ENCODE results near the gene ZBTB16.

ZBTB16 gene

GRCh38 chr11:114232400-114233059 lies 173.0 kb downstream of the ZBTB16 start:
- no peak for DNase-seq (ENCODE audit: low read depth in 1 of 2, low spot score in 1 of 2)

GRCh38 chr11:114233755-114234154 lies 174.2 kb downstream of the ZBTB16 start:
- DNase-seq (ENCODE audit: low read depth in 1 of 2, low spot score in 1 of 2): no peak

GRCh38 chr11:114236829-114237228 lies 177.3 kb downstream of the ZBTB16 start:
- no peak for DNase-seq (ENCODE audit: low read depth in 1 of 2, low spot score in 1 of 2)

GRCh38 chr11:114237321-114238280 lies 178.1 kb downstream of the ZBTB16 start:
- DNase-seq (ENCODE audit: low read depth in 1 of 2, low spot score in 1 of 2): no peak

GRCh38 chr11:114239753-114240161 lies 180.2 kb downstream of the ZBTB16 start:
- DNase-seq (ENCODE audit: low read depth in 1 of 2, low spot score in 1 of 2): no peak

- no peak for DNase-seq (ENCODE audit: low read depth in 1 of 2, low spot score in 1 of 2)
Measured at GRCh38 chr11:114242032-114242431, 182.5 kb downstream of the ZBTB16 start.

- DNase-seq (ENCODE audit: low read depth in 1 of 2, low spot score in 1 of 2): no peak
Measured at GRCh38 chr11:114243461-114244372, 184.2 kb downstream of the ZBTB16 start.

- DNase-seq (ENCODE audit: low read depth in 1 of 2, low spot score in 1 of 2): no peak
Measured at GRCh38 chr11:114244726-114245394, 185.3 kb downstream of the ZBTB16 start.

GRCh38 chr11:114246321-114247069 lies 187.0 kb downstream of the ZBTB16 start:
- no peak for DNase-seq (ENCODE audit: low read depth in 1 of 2, low spot score in 1 of 2)

- no peak for DNase-seq (ENCODE audit: low read depth in 1 of 2, low spot score in 1 of 2)
Measured at GRCh38 chr11:114247070-114247789, 187.7 kb downstream of the ZBTB16 start.

- no peak for DNase-seq (ENCODE audit: low read depth in 1 of 2, low spot score in 1 of 2)
Measured at GRCh38 chr11:114250180-114250579, 190.7 kb downstream of the ZBTB16 start.

GRCh38 chr11:114250993-114251814 lies 191.7 kb downstream of the ZBTB16 start:
- no peak for DNase-seq (ENCODE audit: low read depth in 1 of 2, low spot score in 1 of 2)

GRCh38 chr11:114251815-114252337 lies 192.4 kb downstream of the ZBTB16 start:
- DNase-seq (ENCODE audit: low read depth in 1 of 2, low spot score in 1 of 2): no peak

- DNase-seq (ENCODE audit: low read depth in 1 of 2, low spot score in 1 of 2): no peak
Measured at GRCh38 chr11:114252767-114253166, 193.3 kb downstream of the ZBTB16 start.

- DNase-seq (ENCODE audit: low read depth in 1 of 2, low spot score in 1 of 2): no peak
Measured at GRCh38 chr11:114253771-114254170, 194.3 kb downstream of the ZBTB16 start.

- no peak for DNase-seq (ENCODE audit: low read depth in 1 of 2, low spot score in 1 of 2)
Measured at GRCh38 chr11:114254571-114255146, 195.1 kb downstream of the ZBTB16 start.

- DNase-seq (ENCODE audit: low read depth in 1 of 2, low spot score in 1 of 2): no peak
Measured at GRCh38 chr11:114255289-114255688, 195.8 kb downstream of the ZBTB16 start.

Data from activated CD4-positive, alpha-beta T cell treated with anti-CD3 and anti-CD28 coated beads, Interleukin-2, amount 50 U/mL, for 24 hours (primary cell).